ENCODE measurements around the gene MCC.
A peak's percentile ranks its signal among the peaks of the same experiment; 100 is the strongest.

Gene MCC

GRCh38 chr5:113292462-113292861 lies 195.8 kb downstream of the MCC start:
- Mint-ChIP-seq H3K36me3 (no peaks in the 10 kb centered on the region), H3K4me3 (no peak overlapping the region), H3K9me3 (peaks cover 0 to 1% of the 10 kb centered on the region in 2 donors), H3K4me1 (peaks cover 7 to 17% of the 10 kb centered on the region in 2 donors), H3K27ac (no peak overlapping the region), H3K27me3 (peaks cover 60 to 61% of the 10 kb centered on the region in 2 donors)
- DNase-seq (no peak), ATAC-seq (replicated peaks) (no peak)

GRCh38 chr5:113283558-113283957 lies 204.7 kb downstream of the MCC start:
- H3K36me3 Mint-ChIP-seq: no peaks in the 10 kb centered on the region
- no peak overlapping the region for H3K4me3 Mint-ChIP-seq
- DNase-seq (no peak), ATAC-seq (replicated peaks) (no peak)
- no peak overlapping the region for H3K27ac Mint-ChIP-seq
- peaks cover 15 to 24% of the 10 kb centered on the region in 2 donors for H3K27me3 Mint-ChIP-seq
- peaks cover 0 to 2% of the 10 kb centered on the region in 2 donors for H3K4me1 Mint-ChIP-seq
- no peaks in the 10 kb centered on the region for H3K9me3 Mint-ChIP-seq

DNA sequence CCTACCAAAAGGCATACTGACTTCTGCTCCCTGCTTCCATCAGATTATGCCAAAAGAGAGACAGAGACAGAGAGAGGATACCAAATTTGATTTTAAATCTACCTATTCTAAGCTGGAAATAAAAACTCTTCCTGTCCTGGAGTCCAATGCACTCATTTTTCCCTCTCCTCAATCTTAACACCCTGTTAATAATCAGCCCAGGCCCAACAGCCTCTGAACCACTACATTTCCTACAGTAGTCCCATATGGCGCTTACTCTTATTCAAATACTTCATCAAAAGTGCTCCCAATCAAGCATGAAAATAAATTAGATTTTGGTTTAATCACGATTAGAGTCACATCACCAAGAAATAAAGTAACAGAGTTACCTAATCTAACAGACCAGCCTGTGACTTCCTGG lies 205.8 kb downstream of the MCC start:
- H3K36me3 Mint-ChIP-seq: no peaks in the 10 kb centered on the region
- no peaks in the 10 kb centered on the region for H3K9me3 Mint-ChIP-seq
- no peak for ATAC-seq (replicated peaks)
- peaks cover 8 to 23% of the 10 kb centered on the region in 2 donors for H3K27me3 Mint-ChIP-seq
- H3K27ac Mint-ChIP-seq: no peak overlapping the region
- peaks cover 0 to 2% of the 10 kb centered on the region in 2 donors for H3K4me1 Mint-ChIP-seq
- H3K4me3 Mint-ChIP-seq: no peak overlapping the region
- DNase-seq: no peak

DNA sequence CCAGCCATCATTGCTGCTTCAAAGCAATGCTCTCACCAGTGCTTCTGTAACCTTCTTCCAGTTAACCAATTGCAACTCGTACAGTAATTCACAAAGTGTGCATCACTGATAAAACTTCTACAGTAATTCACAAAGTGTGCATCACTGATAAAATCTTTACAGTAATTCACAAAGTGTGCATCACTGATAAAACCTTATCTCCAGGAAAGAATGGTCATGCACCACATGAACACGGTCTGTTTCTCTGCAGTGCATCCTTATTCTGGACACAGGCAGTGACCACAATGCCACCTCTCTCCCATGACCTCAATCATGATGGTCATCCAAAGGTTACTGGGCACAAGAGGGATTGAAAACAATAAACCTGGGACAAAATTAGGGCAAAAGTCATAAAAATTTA lies 207.1 kb downstream of the MCC start:
- Mint-ChIP-seq H3K4me3 (no peak overlapping the region), H3K9me3 (no peaks in the 10 kb centered on the region), H3K36me3 (no peaks in the 10 kb centered on the region), H3K4me1 (peaks cover 0 to 2% of the 10 kb centered on the region in 2 donors), H3K27ac (no peak overlapping the region), H3K27me3 (peaks cover 5 to 18% of the 10 kb centered on the region in 2 donors)
- DNase-seq (no peak), ATAC-seq (replicated peaks) (no peak)

DNA sequence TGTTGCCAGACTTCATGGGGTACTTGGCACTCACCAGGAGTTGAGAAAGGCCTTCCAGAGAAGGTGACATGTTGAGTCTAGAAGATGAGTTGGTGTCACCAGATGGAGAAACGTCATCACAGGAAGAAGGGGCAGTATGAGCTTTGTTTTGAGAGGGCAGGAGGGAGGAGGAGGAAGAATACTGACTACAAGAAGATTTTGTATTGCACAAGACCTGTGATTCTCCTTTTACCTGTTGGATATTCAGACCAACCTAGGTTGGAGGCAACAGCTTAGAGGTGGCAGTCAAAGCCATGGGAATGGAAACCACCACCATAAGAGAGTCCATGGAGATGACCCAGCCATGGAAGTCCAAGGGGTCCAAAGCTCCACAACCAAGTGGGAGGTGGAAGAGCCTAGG lies 207.7 kb downstream of the MCC start:
- Mint-ChIP-seq H3K4me1 (peaks cover 0 to 2% of the 10 kb centered on the region in 2 donors), H3K4me3 (no peak overlapping the region)

GRCh38 chr5:113278976-113279375 lies 209.3 kb downstream of the MCC start:
- peak; percentile 58 to 75 for ATAC-seq (replicated peaks)
- H3K27me3 Mint-ChIP-seq: peaks cover 0 to 12% of the 10 kb centered on the region in 2 donors
- no peak for DNase-seq
- H3K27ac Mint-ChIP-seq: no peak overlapping the region
- peaks cover 0 to 2% of the 10 kb centered on the region in 2 donors for H3K4me1 Mint-ChIP-seq
- H3K4me3 Mint-ChIP-seq: no peak overlapping the region
- no peaks in the 10 kb centered on the region for H3K36me3 Mint-ChIP-seq
- no peaks in the 10 kb centered on the region for H3K9me3 Mint-ChIP-seq

More for the DNA sequence above, 207.7 kb downstream of the MCC start:
- no peak for ATAC-seq (replicated peaks)
- Mint-ChIP-seq H3K27ac (no peak overlapping the region), H3K36me3 (no peaks in the 10 kb centered on the region), H3K27me3 (peaks cover 4 to 15% of the 10 kb centered on the region in 2 donors), H3K9me3 (no peaks in the 10 kb centered on the region)
- no peak for DNase-seq

- ATAC-seq (replicated peaks) (no peak), DNase-seq (no peak)
- no peak overlapping the region for H3K27ac Mint-ChIP-seq
- no peak overlapping the region for H3K4me3 Mint-ChIP-seq
- H3K9me3 Mint-ChIP-seq: no peaks in the 10 kb centered on the region
- peaks cover 0 to 4% of the 10 kb centered on the region in 2 donors for H3K4me1 Mint-ChIP-seq
- peaks cover 0 to 19% of the 10 kb centered on the region in 2 donors for H3K27me3 Mint-ChIP-seq
- H3K36me3 Mint-ChIP-seq: no peaks in the 10 kb centered on the region
These were observed 211.8 kb downstream of the MCC start for GRCh38 chr5:113276493-113276892.

GRCh38 chr5:113276001-113276400 lies 212.3 kb downstream of the MCC start:
- H3K27me3 Mint-ChIP-seq: peaks cover 0 to 19% of the 10 kb centered on the region in 2 donors
- no peak for DNase-seq
- H3K4me3 Mint-ChIP-seq: no peak overlapping the region
- no peaks in the 10 kb centered on the region for H3K36me3 Mint-ChIP-seq
- no peaks in the 10 kb centered on the region for H3K9me3 Mint-ChIP-seq
- H3K4me1 Mint-ChIP-seq: peaks cover 0 to 4% of the 10 kb centered on the region in 2 donors
- no peak for ATAC-seq (replicated peaks)
- H3K27ac Mint-ChIP-seq: no peak overlapping the region

DNA sequence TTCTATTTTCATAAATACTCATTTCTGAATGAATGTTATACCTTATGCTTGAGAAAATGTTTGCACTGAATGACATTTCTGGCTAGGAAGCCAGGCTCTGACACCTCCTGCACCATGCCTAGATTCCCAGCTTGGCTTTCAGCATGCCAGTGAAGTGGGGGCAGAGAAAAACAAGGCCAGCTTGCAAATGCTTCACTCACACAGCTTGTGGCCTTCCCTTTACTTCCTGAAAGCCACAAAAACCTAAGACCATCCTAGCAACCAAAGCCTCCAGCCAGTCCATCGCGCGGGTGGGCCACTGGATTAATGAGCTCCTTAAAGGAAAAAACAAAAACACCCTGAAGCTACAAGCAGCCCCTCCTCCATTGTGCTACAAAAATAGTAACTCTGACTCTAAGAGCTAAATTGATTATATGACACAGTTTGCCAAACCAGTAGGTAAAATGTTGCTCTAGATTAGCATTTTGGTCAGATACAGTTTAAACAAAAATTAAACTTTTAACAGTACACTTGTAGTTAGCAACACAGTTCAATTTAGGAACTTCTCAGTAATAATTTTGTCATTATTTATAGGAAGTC lies 213.3 kb downstream of the MCC start:
- ATAC-seq (replicated peaks): no peak
- Mint-ChIP-seq H3K9me3 (no peaks in the 10 kb centered on the region), H3K27me3 (peaks cover 0 to 19% of the 10 kb centered on the region in 2 donors), H3K4me3 (no peak overlapping the region), H3K4me1 (peaks cover 0 to 4% of the 10 kb centered on the region in 2 donors), H3K27ac (no peak overlapping the region), H3K36me3 (no peaks in the 10 kb centered on the region)
- DNase-seq: no peak

DNA sequence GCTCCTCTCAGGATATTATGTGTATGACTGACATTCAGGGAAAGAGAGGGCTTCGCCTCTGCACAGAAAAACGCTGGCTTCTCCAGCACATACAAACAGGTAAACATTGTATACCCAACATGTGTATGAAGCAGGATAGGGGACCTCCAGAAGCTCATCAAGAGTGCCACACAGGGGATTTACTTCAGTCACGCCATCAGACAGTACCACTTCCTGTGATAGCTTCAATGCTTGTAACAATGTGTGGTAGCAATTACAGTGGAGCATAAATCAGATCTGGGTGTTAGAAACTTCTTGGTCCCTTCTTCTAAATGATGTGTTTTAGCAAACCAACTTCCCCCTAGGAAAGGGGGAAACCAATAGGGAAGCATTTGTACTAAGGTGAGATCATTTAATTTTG lies 214.3 kb downstream of the MCC start:
- no peak for DNase-seq
- Mint-ChIP-seq H3K9me3 (no peaks in the 10 kb centered on the region), H3K4me3 (no peak overlapping the region), H3K27me3 (peaks cover 0 to 19% of the 10 kb centered on the region in 2 donors), H3K36me3 (no peaks in the 10 kb centered on the region), H3K4me1 (peaks cover 0 to 2% of the 10 kb centered on the region in 2 donors), H3K27ac (no peak overlapping the region)
- peak in 1 of 2 donors; percentile 58 for ATAC-seq (replicated peaks)

DNA sequence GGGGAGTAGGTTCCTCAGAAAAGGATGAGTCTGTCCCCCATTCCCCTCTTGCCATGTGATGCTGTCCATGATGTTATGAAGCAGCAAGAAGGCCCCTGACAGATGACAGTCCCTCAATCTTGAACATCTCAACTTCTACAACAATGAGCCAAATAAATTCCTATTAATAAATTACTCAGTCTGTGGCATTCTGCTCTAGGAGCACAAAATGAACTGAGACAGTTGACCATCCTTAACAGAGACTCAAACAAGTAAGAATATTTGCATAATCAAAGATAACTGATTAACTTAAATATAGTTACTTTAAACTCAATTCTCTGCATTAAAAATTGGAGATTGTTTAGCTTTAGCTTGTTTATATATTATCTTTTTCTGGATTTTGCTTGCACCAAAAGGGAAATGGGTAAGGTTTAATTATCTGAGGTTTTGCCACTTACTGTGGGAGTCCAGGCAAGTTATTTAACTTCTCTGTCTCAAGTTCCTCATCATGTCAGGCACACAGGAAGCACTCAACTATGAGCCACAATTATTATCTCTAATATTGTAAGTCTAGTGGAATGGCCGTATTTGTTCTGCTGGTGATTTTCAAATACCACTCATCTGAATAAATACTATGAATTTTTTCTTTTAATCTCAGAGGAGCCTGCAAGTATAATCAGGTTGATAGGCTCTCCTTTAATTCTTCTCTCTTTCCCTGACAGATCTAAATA lies 216.4 kb downstream of the MCC start:
- no peak for DNase-seq
- ATAC-seq (replicated peaks): no peak
- H3K27ac Mint-ChIP-seq: no peak overlapping the region
- no peaks in the 10 kb centered on the region for H3K9me3 Mint-ChIP-seq
- no peak overlapping the region for H3K4me3 Mint-ChIP-seq
- no peaks in the 10 kb centered on the region for H3K36me3 Mint-ChIP-seq
- peaks cover 5 to 16% of the 10 kb centered on the region in 2 donors for H3K27me3 Mint-ChIP-seq
- peaks cover 0 to 2% of the 10 kb centered on the region in 2 donors for H3K4me1 Mint-ChIP-seq

- no peak for ATAC-seq (replicated peaks)
- H3K27ac Mint-ChIP-seq: no peak overlapping the region
- peaks cover 0 to 2% of the 10 kb centered on the region in 2 donors for H3K4me1 Mint-ChIP-seq
- H3K9me3 Mint-ChIP-seq: no peaks in the 10 kb centered on the region
- H3K4me3 Mint-ChIP-seq: no peak overlapping the region
- peaks cover 5 to 22% of the 10 kb centered on the region in 2 donors for H3K27me3 Mint-ChIP-seq
- H3K36me3 Mint-ChIP-seq: no peaks in the 10 kb centered on the region
- DNase-seq: no peak
These were observed 217.2 kb downstream of the MCC start for GRCh38 chr5:113271015-113271414.

- no peaks in the 10 kb centered on the region for H3K36me3 Mint-ChIP-seq
- DNase-seq: no peak
- H3K27me3 Mint-ChIP-seq: peaks cover 5 to 28% of the 10 kb centered on the region in 2 donors
These were observed 218.2 kb downstream of the MCC start for GRCh38 chr5:113270086-113270485.

DNA sequence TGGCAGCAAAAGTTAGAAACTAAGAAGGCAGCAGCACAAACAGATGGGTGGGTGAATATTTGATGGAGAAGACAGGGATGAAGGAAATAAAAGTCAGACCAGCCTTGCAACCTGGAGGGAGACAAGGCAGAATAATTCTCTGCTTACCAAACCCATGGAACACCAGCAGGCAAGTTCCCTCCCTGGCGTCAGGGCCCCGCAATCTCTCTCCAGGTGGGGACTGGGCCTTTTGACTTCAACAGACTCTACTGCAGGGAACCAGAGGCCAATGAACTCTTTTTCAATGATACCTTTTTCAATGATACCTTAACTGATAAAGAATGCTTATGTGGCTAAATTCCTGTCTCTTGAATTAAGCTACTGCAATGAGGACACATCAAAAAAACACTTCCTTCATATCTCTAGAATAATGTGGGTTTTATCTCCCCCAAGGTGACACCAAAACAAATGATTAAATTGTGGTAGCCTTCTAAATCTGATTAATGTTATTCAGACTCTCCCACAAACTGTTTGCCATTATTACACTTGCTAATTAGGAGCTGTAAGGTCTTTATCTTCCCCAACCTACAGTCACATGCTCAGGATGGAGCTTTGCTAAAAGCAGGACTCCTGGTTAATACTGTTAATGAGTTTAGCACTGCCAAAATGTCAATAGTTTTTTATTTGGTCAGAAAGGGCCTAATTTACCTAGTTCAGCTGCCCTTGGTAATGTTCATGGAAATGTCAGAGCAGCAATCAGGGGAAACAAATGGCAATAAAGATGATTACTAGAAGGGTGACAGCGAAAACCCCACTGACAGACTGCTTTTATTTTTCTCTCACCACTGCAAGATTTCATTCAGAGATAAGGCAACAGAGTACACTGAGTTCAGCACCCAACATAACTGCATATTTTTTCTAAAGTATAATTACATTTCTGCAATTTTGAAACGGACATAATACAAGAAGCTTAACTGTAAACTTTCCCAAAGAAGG lies 218.9 kb downstream of the MCC start:
- no peak overlapping the region for H3K4me3 Mint-ChIP-seq
- no peak overlapping the region for H3K27ac Mint-ChIP-seq
- DNase-seq (no peak), ATAC-seq (replicated peaks) (no peak)
- no peaks in the 10 kb centered on the region for H3K36me3 Mint-ChIP-seq
- H3K9me3 Mint-ChIP-seq: no peaks in the 10 kb centered on the region
- H3K4me1 Mint-ChIP-seq: peaks cover 0 to 2% of the 10 kb centered on the region in 2 donors
- peaks cover 5 to 28% of the 10 kb centered on the region in 2 donors for H3K27me3 Mint-ChIP-seq

More at GRCh38 chr5:113270086-113270485, 218.2 kb downstream of the MCC start:
- Mint-ChIP-seq H3K9me3 (no peaks in the 10 kb centered on the region), H3K4me1 (peaks cover 0 to 2% of the 10 kb centered on the region in 2 donors), H3K27ac (no peak overlapping the region), H3K4me3 (no peak overlapping the region)
- ATAC-seq (replicated peaks): no peak

Measured in stimulated activated naive B cell treated with anti-CD40 and anti-IgM and Interleukin-4, amounts not matched to agents 10 μg/mL and 1 μg/mL and 100 μg/mL, for 72 hours (primary cell).